Thymus (tissue), 11 donors: Measurements from ENCODE around the gene JAG2. TPM values are rescaled to one million over a fixed set of nuclear protein-coding genes. Genes with fewer than 3 reads are reported as not detected.

ENCODE experiments used
- DNase-seq, 9 donors: peaks; one replicate each; pipeline ENCODE4 v3.0.0-alpha.2; 2013; ENCODE audit warnings: low spot score in 9 of 9, low read depth in 6 of 9, missing footprints in 1 of 9
- H3K27ac ChIP-seq, 2 donors: one replicate each; pipeline ENCODE4 v1.5.1; 2013; ENCODE audit warnings: control low read depth in 1 of 2, low read depth in 1 of 2, low read length in 1 of 2, mild to moderate bottlenecking in 1 of 2, moderate library complexity in 1 of 2
- H3K27me3 ChIP-seq, 2 donors: one replicate each; pipeline ENCODE4 v1.5.1; 2013; ENCODE audit warnings: low read length in 1 of 2; ENCODE audit not compliant: control insufficient read depth in 2 of 2, insufficient read depth in 1 of 2
- H3K36me3 ChIP-seq, 2 donors: one replicate each; pipeline ENCODE4 v1.5.1; 2013; ENCODE audit warnings: low read length in 1 of 2, mild to moderate bottlenecking in 1 of 2, moderate library complexity in 1 of 2; ENCODE audit not compliant: control insufficient read depth in 2 of 2, insufficient read depth in 2 of 2
- H3K4me1 ChIP-seq, 2 donors: one replicate each; pipeline ENCODE4 v1.5.1; 2013; ENCODE audit warnings: low read length in 2 of 2; ENCODE audit not compliant: control insufficient read depth in 2 of 2, insufficient read depth in 2 of 2
- H3K4me3 ChIP-seq, 2 donors: one replicate each; pipeline ENCODE4 v1.5.1; 2013; ENCODE audit warnings: low read length in 2 of 2, control low read depth in 1 of 2, mild to moderate bottlenecking in 1 of 2
- H3K9me3 ChIP-seq, 2 donors: one replicate each; pipeline ENCODE4 v1.5.1; 2013; ENCODE audit warnings: low read length in 1 of 2, mild to moderate bottlenecking in 1 of 2; ENCODE audit not compliant: control insufficient read depth in 2 of 2, insufficient read depth in 1 of 2
- WGBS: extraction: QIAGEN DNeasy Blood & Tissue Kit; methylation state at CpG from one replicate; pipeline ENCODE4 v1.1.7; 2013; 5-methylcytosine and 5-hydroxymethylcytosine counted together
- polyA plus RNA-seq: library from polyadenylated mRNA; stranded (reverse); fragments of 200-250 nt; gene quantifications from one replicate; pipeline ENCODE4 v1.2.3, GENCODE V29; 2013
- total RNA-seq: library from RNA; stranded (reverse); fragments of 120-200 nt; gene quantifications from one replicate; pipeline ENCODE4 v1.2.4, GENCODE V29; 2013
- donor health status: healthy.

The JAG2 gene
- total and polyA plus RNA-seq, 2 donors = 8.8 to 40.8 TPM

- Histone ChIP-seq H3K27me3 (peaks cover 17 to 37% of the 10 kb centered on the region in 2 donors), H3K27ac (no peak overlapping the region), H3K36me3 (peaks cover 4 to 14% of the 10 kb centered on the region in 2 donors), H3K9me3 (no peaks in the 10 kb centered on the region), H3K4me3 (no peak overlapping the region), H3K4me1 (peaks cover 0 to 14% of the 10 kb centered on the region in 2 donors)
- DNase-seq = no peak
- WGBS = 64% methylated on average over 12 of the region's 12 CpGs
Observed at GRCh38 chr14:105205673-105206208, 37.2 kb upstream of the JAG2 start.

- H3K27me3 ChIP-seq = peaks cover 19 to 44% of the 10 kb centered on the region in 2 donors
- no peaks in the 10 kb centered on the region for H3K9me3 ChIP-seq
- WGBS = 77% methylated on average over 21 of the region's 21 CpGs
- peaks cover 3 to 10% of the 10 kb centered on the region in 2 donors for H3K36me3 ChIP-seq
- H3K4me3 ChIP-seq = no peak overlapping the region
- DNase-seq = no peak
- H3K4me1 ChIP-seq = peaks cover 0 to 14% of the 10 kb centered on the region in 2 donors
- H3K27ac ChIP-seq = no peak overlapping the region
Observed at GRCh38 chr14:105204931-105205672, 36.5 kb upstream of the JAG2 start.

- peaks cover 0 to 14% of the 10 kb centered on the region in 2 donors for H3K4me1 ChIP-seq
- H3K27me3 ChIP-seq = peaks cover 22 to 51% of the 10 kb centered on the region in 2 donors
- H3K36me3 ChIP-seq = peaks cover 0 to 3% of the 10 kb centered on the region in 2 donors
- H3K27ac ChIP-seq = no peak overlapping the region
- WGBS = 76% methylated on average over 24 of the region's 24 CpGs
- no peaks in the 10 kb centered on the region for H3K9me3 ChIP-seq
- H3K4me3 ChIP-seq = no peak overlapping the region
- DNase-seq = no peak
Observed at GRCh38 chr14:105204206-105204930, 35.8 kb upstream of the JAG2 start.

GRCh38 chr14:105203701-105204100 is 35.1 kb upstream of the JAG2 start:
- Histone ChIP-seq H3K27me3 (peaks cover 28 to 58% of the 10 kb centered on the region in 2 donors), H3K36me3 (no peaks in the 10 kb centered on the region), H3K4me1 (peaks cover 0 to 14% of the 10 kb centered on the region in 2 donors), H3K27ac (no peak overlapping the region), H3K9me3 (no peaks in the 10 kb centered on the region), H3K4me3 (no peak overlapping the region)
- no peak for DNase-seq
- 82% methylated on average over 6 of the region's 6 CpGs for WGBS

GRCh38 chr14:105203057-105203531 is 34.5 kb upstream of the JAG2 start:
- Histone ChIP-seq H3K9me3 (no peaks in the 10 kb centered on the region), H3K36me3 (no peaks in the 10 kb centered on the region), H3K4me1 (peaks cover 0 to 14% of the 10 kb centered on the region in 2 donors), H3K4me3 (no peak overlapping the region), H3K27ac (no peak overlapping the region), H3K27me3 (peaks cover 34 to 64% of the 10 kb centered on the region in 2 donors)
- peak in 3 of 9 donors; percentile 26 to 51 (median 39) for DNase-seq
- 14% methylated on average over 18 of the region's 18 CpGs for WGBS

- Histone ChIP-seq H3K9me3 (no peaks in the 10 kb centered on the region), H3K27ac (no peak overlapping the region), H3K27me3 (peaks cover 42 to 74% of the 10 kb centered on the region in 2 donors), H3K36me3 (no peaks in the 10 kb centered on the region), H3K4me3 (no peak overlapping the region), H3K4me1 (peaks cover 0 to 14% of the 10 kb centered on the region in 2 donors)
- peak in 1 of 9 donors; percentile 41 for DNase-seq
- WGBS = 32% methylated on average over 20 of the region's 20 CpGs
Observed at GRCh38 chr14:105201925-105202513, 33.4 kb upstream of the JAG2 start.

GRCh38 chr14:105201156-105201924 is 32.8 kb upstream of the JAG2 start:
- no peak overlapping the region for H3K27ac ChIP-seq
- H3K36me3 ChIP-seq = no peaks in the 10 kb centered on the region
- H3K27me3 ChIP-seq = peaks cover 49 to 81% of the 10 kb centered on the region in 2 donors
- H3K4me1 ChIP-seq = peaks cover 0 to 16% of the 10 kb centered on the region in 2 donors
- H3K9me3 ChIP-seq = no peaks in the 10 kb centered on the region
- no peak overlapping the region for H3K4me3 ChIP-seq
- 36% methylated on average over 28 of the region's 28 CpGs for WGBS
- DNase-seq = no peak

- WGBS = 85% methylated on average over 16 of the region's 16 CpGs
- DNase-seq = no peak
- Histone ChIP-seq H3K9me3 (no peaks in the 10 kb centered on the region), H3K4me3 (no peak overlapping the region), H3K4me1 (peaks cover 0 to 23% of the 10 kb centered on the region in 2 donors), H3K27me3 (peaks cover 54 to 88% of the 10 kb centered on the region in 2 donors), H3K27ac (no peak overlapping the region), H3K36me3 (no peaks in the 10 kb centered on the region)
Observed at GRCh38 chr14:105200641-105201040, 32.1 kb upstream of the JAG2 start.
